Measurements from ENCODE around the gene ANKS3.

ANKS3 gene

DNA sequence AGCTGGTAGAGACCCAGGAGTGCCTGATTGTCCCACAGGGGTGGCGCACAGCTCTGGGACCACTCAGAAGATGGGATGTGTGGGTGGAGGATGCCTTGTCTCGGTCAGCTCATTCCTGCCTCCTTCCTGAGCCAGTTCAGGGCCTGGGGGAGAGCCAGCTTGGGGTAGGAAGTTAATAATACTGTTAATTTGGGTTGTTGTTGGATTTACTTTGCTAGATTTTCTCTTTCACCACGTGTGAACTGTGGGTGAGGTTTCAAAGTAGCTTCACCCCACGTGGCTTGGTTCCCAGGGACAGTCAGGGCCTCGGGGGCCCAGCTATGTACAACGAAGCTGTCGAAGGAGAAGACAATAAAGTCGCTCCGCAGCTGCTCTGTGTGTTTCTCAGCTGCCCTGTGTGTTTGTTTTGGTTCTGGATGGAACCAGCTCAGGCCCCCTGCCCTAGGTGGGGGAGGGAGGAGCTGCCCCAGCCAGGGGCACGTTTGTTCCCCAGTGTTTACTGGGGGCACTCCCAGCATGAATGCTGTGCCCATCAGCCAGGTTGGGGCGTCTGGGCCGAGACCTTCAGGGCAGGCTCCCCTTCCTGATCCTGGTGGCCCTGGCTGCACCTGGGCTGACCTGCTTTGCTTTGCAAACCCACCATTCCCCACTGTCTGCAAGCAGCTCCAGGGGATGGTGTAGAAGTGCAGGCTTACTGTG is 38.4 kb downstream of the ANKS3 start:
- DNase-seq: no peak

GRCh38 chr16:4694642-4695451 is 39.2 kb downstream of the ANKS3 start:
- DNase-seq: no peak

DNA sequence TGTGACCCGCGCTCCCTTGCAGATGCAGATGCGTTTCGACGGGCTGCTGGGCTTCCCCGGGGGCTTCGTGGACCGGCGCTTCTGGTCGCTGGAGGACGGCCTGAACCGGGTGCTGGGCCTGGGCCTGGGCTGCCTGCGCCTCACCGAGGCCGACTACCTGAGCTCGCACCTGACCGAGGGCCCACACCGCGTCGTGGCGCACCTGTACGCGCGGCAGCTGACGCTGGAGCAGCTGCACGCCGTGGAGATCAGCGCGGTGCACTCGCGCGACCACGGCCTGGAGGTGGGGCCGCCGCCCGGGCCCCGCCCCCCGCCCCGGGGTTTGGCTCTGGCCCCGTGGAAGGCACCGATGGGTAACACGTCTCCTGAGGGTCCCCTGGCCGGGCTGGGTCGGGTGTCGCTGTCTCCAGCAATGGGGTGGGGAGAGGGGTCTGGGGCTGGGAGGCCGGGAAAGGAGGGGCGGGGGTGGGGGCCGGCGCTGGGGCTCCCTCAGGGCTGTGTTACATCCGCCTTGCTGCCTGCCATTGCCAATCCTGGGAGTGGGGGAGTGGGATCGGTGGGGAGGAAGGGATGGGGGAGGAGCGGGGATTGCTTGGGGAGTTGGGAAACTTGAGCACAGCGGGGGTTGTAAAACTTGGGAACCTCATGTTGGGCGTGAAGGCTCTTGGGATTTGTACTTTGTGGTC is 40.0 kb downstream of the ANKS3 start:
- peak; percentile 58 for DNase-seq

DNA sequence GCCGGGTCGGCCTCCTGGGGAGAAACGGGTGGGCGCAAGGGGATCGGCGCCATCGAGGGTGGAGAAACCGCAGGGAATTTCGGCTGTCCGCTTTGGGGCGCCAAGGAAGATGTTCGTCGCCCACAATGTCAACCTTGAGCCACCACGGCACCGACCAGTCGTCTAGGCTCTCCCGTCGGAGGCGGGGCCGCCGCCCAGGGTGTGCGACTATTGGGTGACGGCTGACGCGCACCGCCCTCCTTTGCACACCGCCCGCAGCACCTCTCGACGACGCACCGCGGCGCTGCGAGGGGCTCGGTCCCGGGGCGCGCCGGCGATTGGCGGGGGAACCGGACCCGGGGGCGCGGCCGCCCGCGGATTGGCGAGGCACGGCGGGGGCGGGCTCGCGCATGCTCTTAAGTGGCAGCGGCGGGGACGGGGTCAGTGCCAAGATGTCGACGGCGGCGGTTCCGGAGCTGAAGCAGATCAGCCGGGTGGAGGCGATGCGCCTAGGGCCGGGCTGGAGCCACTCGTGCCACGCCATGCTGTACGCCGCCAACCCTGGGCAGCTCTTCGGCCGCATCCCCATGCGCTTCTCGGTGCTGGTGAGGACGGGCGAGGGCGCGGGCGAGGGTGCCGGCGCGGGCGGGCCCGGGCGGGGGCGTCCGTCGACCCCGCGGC is 40.6 kb downstream of the ANKS3 start, which contains the start of gene NUDT16L1:
TSS of gene NUDT16L1 (plus strand) at position 267 of the 660 bp plus-strand sequence. CDS start at position 432, 165 bp downstream.
- DNase-seq: peak; percentile 98

GRCh38 chr16:4692460-4693295 is 41.4 kb downstream of the ANKS3 start:
- DNase-seq: no peak

DNA sequence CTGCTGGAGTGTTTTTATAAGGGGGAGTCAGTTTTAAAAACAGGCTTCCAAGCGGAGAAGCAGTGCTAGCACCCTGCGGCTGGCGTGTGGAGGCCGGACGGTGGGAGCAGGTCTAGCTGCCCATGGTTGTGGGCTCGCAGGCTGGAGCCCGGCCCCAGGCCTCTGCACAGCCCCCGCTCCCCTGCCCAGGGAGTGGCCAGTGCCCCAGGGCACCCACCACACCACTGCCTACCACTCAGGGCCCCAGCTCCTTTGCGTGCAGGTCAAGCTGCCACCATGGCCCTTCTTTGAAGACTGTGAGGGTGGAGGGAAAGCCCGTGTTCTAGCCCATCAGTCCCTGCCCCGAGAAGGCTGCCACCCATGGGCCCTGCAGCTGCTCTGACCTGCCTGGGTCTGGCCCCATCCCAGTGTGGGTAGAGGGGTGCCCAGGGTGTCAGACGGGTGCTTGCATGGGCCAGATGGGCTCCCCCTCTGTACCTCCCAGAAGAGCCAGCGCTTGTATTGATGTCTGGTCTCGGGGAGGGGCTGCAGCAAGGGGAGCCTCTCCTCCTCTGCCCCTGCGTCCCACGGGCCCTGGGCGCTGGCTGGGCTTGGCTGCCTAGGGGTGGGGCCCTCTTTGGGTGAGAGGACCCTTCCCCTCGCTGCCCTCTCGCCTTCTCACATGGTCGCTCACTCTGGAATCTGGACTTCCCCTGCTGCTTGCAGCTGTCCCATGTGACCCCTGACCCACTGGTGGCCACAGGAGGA is 42.2 kb downstream of the ANKS3 start:
- DNase-seq: no peak

DNA sequence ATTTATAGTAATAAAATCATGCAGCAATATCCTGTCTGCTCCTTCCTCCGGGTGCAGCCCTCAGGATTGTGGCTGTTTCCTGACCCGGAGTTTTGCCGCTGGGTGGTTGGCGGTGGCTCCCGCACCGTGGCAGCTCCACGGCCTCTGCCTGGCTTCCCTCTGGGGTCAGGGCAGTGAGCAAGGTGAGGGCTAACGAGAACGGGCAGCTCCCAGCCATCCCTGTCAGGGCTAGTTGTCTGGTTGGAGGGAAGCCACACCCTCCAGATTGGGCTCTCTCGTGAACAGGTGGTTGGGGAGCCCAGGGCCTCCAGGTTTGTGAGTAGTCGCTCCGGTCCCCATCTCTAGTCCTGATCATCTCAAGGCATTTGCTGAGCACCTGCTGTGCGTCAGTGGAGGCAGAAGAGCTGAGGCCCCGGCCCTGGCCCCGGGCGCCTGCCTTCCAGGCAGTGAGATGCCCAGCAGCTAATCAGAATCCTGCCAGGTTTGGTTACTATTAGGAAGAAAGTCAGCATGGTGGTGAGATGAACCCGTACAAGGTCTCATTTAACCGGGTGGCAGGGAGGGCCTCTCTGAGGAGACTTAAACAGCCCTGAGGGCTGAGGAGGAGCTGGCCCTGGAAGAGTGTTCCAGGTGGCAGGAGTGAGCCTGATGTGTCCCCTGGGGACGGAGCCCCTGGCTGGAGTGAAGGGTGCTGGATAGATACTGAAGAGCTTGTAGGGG is 43.0 kb downstream of the ANKS3 start:
- DNase-seq: no peak

GRCh38 chr16:4689864-4690704 is 44.0 kb downstream of the ANKS3 start:
- DNase-seq: no peak

- no peak for DNase-seq
Measured at GRCh38 chr16:4689091-4689671, 44.9 kb downstream of the ANKS3 start.

DNA sequence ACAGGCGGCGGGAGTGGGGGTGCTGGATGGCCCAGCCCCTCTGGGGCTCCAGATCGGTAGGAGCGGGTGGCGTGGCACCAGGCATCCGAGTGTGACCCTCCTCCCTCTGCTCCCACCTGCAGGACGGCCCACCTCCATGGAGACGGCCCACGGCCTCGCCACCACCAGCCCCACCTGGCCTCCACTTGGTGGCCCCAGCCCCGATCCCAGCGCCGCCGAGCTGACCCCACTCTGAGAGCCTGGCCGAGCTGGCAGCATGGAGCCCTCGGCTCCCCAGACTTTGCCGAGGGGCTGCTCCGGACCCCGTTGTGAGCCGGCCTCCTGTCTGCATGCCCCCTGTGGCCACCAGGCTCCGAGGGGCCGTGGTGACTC is 45.4 kb downstream of the ANKS3 start:
- no peak for DNase-seq

DNA sequence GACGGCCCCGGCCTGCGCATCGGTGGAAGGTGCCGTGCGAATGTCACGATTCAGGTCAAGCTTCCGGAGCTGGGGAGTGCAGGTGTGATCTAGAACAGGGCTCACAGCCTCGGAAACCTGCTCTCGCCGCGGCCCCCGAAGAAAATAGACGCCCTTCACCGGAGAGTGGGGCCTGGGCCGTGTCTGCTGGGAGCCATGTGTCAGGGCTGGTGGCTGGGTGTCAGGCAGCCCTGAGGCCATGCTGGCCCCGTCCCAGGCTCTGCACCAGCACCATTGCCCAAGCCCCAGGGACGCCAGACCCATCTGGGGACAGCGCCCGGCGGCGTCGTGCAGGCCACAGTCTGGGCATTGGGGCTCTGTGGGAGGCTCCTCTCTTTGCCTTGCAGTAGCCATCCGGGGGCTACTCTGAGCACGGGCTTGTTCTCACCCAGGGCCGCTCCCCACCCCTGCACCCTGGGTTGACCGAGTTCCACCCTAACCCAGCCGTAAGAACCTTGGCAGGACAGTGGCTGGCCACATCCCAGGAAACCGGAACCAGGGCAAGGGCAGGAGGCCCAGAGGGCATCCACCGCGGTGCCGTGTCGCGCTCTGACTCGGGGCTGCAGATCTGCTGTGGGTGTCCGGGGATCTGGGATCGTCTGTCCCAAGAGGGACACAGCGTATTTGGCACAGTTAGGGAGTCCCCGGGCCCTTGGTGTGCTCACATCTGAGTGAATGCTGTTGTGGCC is 46.0 kb downstream of the ANKS3 start:
- no peak for DNase-seq

GRCh38 chr16:4687416-4687815 is 46.7 kb downstream of the ANKS3 start:
- no peak for DNase-seq

DNA sequence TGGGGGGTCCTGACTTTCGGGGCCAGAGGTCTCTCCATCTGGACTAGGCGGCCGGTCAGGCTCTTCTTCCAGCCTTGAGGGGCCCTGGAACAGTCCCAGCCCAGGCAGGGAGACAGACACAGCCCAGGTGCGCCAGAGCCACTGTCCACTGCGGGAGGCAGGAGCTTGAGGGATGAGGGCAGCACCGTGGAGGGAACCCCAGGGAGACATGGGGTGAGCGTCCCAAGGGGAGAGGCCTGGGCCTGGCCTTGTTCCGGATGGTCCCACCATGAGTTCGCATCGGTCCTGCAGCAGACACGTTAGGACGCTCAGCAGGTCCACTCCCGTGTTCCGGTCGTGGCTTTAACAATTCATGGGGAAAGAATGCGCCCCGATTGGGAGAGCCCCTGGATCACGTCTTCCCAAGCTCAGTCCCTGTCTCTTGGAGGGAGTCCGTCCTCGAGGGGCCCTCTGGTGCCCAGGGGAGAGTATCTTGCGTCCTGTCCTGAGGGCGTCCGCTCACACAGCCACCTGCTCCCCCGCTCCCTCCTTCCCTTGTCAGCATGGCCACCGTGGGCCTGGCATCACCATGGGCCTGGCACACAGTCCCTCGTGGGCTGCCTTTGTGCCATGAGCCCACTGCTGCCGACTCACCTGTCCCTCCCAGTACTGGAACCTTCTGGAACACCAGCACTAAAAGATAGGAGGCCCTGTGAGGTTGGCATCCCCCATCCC is 47.4 kb downstream of the ANKS3 start:
- DNase-seq: no peak

GRCh38 chr16:4685776-4686496 is 48.1 kb downstream of the ANKS3 start:
- DNase-seq: no peak

GRCh38 chr16:4685292-4685691 is 48.8 kb downstream of the ANKS3 start:
- no peak for DNase-seq

DNA sequence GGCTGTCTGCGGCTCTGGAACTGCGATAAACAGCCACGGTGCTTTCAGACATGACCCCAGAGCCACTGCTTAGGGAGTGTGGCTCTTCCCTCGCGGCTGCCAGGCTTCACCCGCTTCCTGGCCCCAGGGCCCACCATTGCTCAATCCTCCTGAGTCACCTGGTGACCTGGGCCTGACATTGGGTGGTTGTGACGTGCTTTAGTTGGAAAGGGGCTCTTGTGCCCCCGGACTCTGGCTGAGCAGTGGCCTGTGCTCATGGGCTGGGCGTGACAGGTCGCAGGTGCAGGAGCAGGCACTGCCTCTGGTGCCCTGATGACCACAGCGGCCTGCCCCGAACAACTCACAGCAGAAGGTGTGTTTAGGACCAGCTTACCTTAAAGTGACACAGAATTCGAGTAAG is 49.3 kb downstream of the ANKS3 start:
- DNase-seq: no peak

DNA sequence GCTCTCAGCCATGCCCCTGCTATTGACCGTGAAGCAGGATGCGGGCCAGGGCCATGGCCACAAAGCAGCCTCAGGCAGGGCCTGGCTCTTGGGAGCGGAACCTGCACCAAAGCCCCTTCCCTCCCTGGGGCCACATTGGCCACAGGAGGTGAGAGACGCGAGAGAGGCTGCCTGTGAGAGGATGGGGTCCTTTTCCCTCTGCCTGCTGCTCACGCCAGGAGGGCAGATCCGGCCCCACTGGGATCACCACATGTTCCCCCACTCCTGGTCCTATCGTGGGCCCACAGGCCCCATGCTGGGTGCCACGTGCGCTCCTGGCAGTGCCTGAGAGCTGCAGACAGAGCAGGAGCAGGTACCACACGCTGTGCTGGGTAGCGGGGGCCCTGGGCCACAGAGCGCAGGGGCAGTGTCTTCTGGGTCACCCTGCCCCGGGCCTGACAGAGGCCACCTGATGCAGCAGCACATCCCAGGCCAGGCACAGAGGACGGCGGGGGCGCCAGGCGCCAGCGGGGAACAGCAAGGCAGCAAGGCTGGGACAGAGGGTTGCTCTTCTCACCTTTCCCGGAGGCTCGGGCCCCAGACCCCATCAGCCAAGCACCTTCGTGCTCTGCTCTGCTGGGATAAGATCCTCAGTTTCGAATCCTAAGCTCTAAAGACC is 49.9 kb downstream of the ANKS3 start:
- DNase-seq: no peak
